HFFc6 (cell line): ENCODE data around the gene DOCK2. TPM values are rescaled to one million over a fixed set of nuclear protein-coding genes. Genes with fewer than 3 reads are reported as not detected.

Experiments used
- DNase-seq: peaks from one replicate; pipeline ENCODE4 v3.0.0-alpha.2; 2018
- H3K27ac Mint-ChIP-seq: 2 replicates; pipeline ENCODE4 v1.8.0; 2020; ENCODE audit warnings: mild to moderate bottlenecking, mixed read lengths
- H3K27me3 Mint-ChIP-seq: 2 replicates; pipeline ENCODE4 v1.8.0; 2021; ENCODE audit warnings: mild to moderate bottlenecking, moderate library complexity, mixed read lengths; ENCODE audit not compliant: insufficient read depth
- H3K36me3 Mint-ChIP-seq: 2 replicates; pipeline ENCODE4 v1.8.0; 2021; ENCODE audit warnings: low read depth, mixed read lengths
- H3K4me1 Mint-ChIP-seq: 2 replicates; pipeline ENCODE4 v1.8.0; 2020; ENCODE audit warnings: low read depth, mixed read lengths
- H3K4me3 Mint-ChIP-seq: 2 replicates; pipeline ENCODE4 v1.8.0; 2020; ENCODE audit warnings: mild to moderate bottlenecking, moderate library complexity, mixed read lengths
- H3K9me3 Mint-ChIP-seq: 2 replicates; pipeline ENCODE4 v1.8.0; 2020; ENCODE audit warnings: mild to moderate bottlenecking, mixed read lengths
- total RNA-seq, 6 experiments: library from RNA; stranded (reverse); fragmentation: NEBNext Ultra II Directional; extraction: Animal tissue kit (Norgen Biotek cat#: 25700); gene quantifications; 2 replicates in 1 of 6; 3 replicates in 5 of 6; pipeline ENCODE4 v1.2.3, GENCODE V29; 2021
- TF ChIP-seq, protein P1 (sequence below): fragments of 200-600 bp; sonication (generic); IDR thresholded peaks from 2 replicates; pipeline ENCODE4 v1.5.0; 2021; ENCODE audit warnings: antibody characterized with exemption, mild to moderate bottlenecking

DOCK2 gene
- total RNA-seq, 6 experiments from 2014 or later = 1.4 to 6.5 (median 3.0) TPM

DNA sequence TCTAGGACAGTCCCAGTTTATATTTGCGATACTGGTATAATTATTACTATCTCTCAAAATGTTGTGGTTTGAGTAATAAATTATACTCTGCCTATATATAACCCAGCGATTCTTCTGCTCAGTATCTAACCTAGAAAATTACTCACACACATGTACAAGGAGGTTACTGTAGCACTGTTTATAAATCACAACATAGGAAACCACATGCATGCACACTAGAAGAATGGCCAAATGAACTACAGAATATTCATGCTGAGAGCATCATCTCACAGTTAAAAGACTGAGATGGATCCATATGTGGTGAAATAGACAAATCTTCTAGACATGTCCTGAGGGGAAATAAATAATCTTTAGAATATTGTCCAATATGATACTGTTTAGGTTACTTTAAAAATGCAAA lies 281.2 kb downstream of the DOCK2 start:
- no peak overlapping the region for H3K27ac Mint-ChIP-seq
- H3K27me3 Mint-ChIP-seq = no peaks in the 10 kb centered on the region
- TF ChIP-seq, protein P1, sequence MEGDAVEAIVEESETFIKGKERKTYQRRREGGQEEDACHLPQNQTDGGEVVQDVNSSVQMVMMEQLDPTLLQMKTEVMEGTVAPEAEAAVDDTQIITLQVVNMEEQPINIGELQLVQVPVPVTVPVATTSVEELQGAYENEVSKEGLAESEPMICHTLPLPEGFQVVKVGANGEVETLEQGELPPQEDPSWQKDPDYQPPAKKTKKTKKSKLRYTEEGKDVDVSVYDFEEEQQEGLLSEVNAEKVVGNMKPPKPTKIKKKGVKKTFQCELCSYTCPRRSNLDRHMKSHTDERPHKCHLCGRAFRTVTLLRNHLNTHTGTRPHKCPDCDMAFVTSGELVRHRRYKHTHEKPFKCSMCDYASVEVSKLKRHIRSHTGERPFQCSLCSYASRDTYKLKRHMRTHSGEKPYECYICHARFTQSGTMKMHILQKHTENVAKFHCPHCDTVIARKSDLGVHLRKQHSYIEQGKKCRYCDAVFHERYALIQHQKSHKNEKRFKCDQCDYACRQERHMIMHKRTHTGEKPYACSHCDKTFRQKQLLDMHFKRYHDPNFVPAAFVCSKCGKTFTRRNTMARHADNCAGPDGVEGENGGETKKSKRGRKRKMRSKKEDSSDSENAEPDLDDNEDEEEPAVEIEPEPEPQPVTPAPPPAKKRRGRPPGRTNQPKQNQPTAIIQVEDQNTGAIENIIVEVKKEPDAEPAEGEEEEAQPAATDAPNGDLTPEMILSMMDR = no peak
- no peaks in the 10 kb centered on the region for H3K9me3 Mint-ChIP-seq
- DNase-seq = no peak
- peaks cover 67% of the 10 kb centered on the region for H3K4me1 Mint-ChIP-seq
- H3K36me3 Mint-ChIP-seq = peaks cover 15% of the 10 kb centered on the region
- H3K4me3 Mint-ChIP-seq = no peak overlapping the region

DNA sequence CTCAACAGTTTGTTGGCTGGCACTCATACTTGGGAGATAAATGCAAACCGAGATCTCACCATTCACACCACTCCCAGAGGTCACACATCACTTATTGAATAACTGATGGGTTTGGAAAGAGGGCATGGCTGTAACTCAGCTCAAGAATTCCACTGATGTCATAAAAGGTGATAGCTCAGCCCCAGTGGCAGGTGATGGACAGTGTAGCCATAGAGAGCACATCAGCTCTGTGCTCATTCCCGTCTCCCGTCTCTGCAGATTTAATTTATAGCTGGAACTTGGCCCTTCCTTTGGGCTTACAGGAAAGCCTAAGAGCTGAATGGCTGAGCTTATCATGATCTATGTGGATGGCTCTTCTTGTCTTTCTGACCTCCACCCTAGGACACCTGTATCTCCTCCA lies 283.4 kb downstream of the DOCK2 start:
- DNase-seq = no peak
- Mint-ChIP-seq H3K36me3 (peaks cover 12% of the 10 kb centered on the region), H3K9me3 (no peaks in the 10 kb centered on the region), H3K4me1 (peaks cover 70% of the 10 kb centered on the region), H3K27ac (no peak overlapping the region), H3K4me3 (no peak overlapping the region), H3K27me3 (no peaks in the 10 kb centered on the region)
- TF ChIP-seq, protein P1 = no peak

DNA sequence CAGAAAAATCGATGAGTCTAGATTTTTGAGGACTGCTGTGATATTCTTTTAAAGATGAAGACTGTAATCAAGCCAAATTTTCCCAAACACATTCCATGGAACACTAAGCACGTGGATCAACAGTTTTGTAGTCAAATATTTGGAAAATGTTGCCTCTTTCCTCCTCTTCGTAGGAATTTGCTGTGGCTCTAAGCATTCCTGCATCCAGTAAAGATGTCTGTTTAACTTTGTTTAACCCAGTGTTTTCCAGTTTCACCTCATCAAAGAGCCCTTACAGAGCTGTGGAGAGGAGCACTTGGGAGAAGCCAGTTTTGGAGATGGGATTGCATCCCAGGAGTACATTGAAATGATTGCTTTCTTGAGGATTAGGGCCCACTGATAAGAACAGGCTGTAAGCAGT lies 284.3 kb downstream of the DOCK2 start:
- no peak for DNase-seq
- no peak overlapping the region; the same call in 1 of the 2 replicates for H3K4me3 Mint-ChIP-seq
- TF ChIP-seq, protein P1 = no peak
- peaks cover 16% of the 10 kb centered on the region for H3K36me3 Mint-ChIP-seq
- no peaks in the 10 kb centered on the region for H3K9me3 Mint-ChIP-seq
- no peaks in the 10 kb centered on the region; the same call in 1 of the 2 replicates for H3K27me3 Mint-ChIP-seq
- peaks cover 65% of the 10 kb centered on the region for H3K4me1 Mint-ChIP-seq
- H3K27ac Mint-ChIP-seq = peak overlapping the region; percentile 1; the same call in 1 of the 2 replicates

DNA sequence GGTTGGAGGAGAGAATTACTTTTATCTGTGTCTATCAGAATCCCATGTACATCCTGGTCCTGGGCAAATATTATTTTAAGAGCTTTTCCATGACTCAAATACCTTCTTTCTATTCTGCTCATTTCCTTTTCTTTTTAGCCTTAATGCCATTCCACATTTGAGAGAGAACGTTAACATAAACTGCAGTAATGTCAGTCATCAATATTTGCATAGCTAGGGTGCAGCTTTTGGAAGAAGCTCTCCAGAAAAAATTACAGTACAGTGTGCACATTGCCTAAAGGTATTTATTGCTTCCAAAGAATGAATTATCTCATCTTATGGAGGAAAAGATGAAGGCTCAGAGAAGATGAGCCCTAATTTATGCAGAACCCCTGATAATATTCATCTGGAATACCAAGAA lies 284.9 kb downstream of the DOCK2 start:
- H3K4me3 Mint-ChIP-seq = no peak overlapping the region; the same call in 1 of the 2 replicates
- peaks cover 64% of the 10 kb centered on the region for H3K4me1 Mint-ChIP-seq
- TF ChIP-seq, protein P1 = no peak
- H3K27ac Mint-ChIP-seq = peak overlapping the region; percentile 1; the same call in 1 of the 2 replicates
- no peak for DNase-seq
- peaks cover 16% of the 10 kb centered on the region for H3K36me3 Mint-ChIP-seq
- no peaks in the 10 kb centered on the region; the same call in 1 of the 2 replicates for H3K27me3 Mint-ChIP-seq
- no peaks in the 10 kb centered on the region for H3K9me3 Mint-ChIP-seq

DNA sequence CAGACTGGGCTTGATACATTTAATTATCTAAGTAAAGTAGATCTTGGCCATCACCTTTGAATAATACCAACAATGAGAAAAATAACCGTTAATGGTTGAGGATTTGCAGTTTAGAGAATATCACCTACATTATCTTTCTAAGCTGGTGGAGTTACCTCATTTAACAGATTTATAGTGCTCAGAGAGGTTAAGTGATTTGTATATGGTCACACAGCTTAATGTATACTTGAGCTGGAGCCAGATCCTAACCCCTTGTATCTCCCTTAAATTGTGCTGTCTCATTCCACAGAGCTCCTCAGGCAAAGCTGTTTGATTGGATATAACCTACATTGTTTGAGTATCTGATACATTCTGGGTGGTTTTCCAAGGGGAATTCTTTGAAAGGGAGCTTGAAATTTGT lies 285.4 kb downstream of the DOCK2 start:
- peaks cover 59% of the 10 kb centered on the region for H3K4me1 Mint-ChIP-seq
- H3K9me3 Mint-ChIP-seq = no peaks in the 10 kb centered on the region
- H3K4me3 Mint-ChIP-seq = no peak overlapping the region
- TF ChIP-seq, protein P1 = no peak
- no peaks in the 10 kb centered on the region; the same call in 1 of the 2 replicates for H3K27me3 Mint-ChIP-seq
- H3K27ac Mint-ChIP-seq = no peak overlapping the region
- H3K36me3 Mint-ChIP-seq = peaks cover 16% of the 10 kb centered on the region
- no peak for DNase-seq
